ENCODE measurements around the gene SPATA17.

DNA sequence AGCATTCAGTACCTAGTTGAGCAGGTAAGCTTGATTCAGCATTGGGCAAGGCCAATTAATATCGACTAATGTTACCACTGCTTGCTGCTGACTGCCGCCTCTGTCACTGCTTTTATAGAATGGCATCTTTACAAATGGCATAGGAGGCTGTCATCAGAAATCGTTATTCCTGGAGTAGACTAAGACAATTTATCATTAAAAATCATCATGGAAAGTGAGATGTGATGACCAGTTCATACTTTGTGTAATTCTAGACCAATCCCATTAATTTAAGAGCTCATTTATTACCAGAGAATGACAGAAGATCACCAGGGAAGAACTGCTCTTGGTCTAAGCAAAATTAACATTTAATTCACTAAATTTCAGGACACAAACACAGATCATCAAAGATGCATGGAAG lies 254.0 kb downstream of the SPATA17 start:
- TF ChIP-seq EZH2 (IDR thresholded peaks at IDR 0.05; ENCODE audit: borderline replicate concordance, low read depth, low read length, poor library complexity, severe bottlenecking), result no peak
- no peak for TF ChIP-seq CTCF (conservative IDR thresholded peaks at IDR 0.05; ENCODE audit: low read depth, low read length)

Data from A673 (cell line).